ENCODE measurements around the gene CRB1.

- TF ChIP-seq POLR2A (IDR thresholded peaks at IDR 0.05) (no peak), POLR2AphosphoS5 (IDR thresholded peaks at IDR 0.05) (no peak)
- TF ChIP-seq, protein P1, sequence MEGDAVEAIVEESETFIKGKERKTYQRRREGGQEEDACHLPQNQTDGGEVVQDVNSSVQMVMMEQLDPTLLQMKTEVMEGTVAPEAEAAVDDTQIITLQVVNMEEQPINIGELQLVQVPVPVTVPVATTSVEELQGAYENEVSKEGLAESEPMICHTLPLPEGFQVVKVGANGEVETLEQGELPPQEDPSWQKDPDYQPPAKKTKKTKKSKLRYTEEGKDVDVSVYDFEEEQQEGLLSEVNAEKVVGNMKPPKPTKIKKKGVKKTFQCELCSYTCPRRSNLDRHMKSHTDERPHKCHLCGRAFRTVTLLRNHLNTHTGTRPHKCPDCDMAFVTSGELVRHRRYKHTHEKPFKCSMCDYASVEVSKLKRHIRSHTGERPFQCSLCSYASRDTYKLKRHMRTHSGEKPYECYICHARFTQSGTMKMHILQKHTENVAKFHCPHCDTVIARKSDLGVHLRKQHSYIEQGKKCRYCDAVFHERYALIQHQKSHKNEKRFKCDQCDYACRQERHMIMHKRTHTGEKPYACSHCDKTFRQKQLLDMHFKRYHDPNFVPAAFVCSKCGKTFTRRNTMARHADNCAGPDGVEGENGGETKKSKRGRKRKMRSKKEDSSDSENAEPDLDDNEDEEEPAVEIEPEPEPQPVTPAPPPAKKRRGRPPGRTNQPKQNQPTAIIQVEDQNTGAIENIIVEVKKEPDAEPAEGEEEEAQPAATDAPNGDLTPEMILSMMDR (IDR thresholded peaks at IDR 0.05): no peak
Observed at GRCh38 chr1:197330213-197330612, 62.2 kb downstream of the CRB1 start.

All from sigmoid colon (tissue), 4 donors.